Neural cell (in vitro differentiated cells): ENCODE measurements around the gene DDX25.

ENCODE experiments used
- CTCF ChIP-seq: fragments of 450-650 bp; IDR thresholded peaks from 2 replicates; pipeline ENCODE4 v1.5.1; 2014; ENCODE audit warnings: antibody characterized with exemption, mild to moderate bottlenecking, moderate library complexity; ENCODE audit not compliant: poor library complexity, severe bottlenecking
- EZH2 ChIP-seq: fragments of 200-600, 300-800 bp; shearing (Covaris generic), sonication (generic); IDR thresholded peaks from 2 replicates; pipeline ENCODE4 v1.6.1; 2014; ENCODE audit warnings: antibody characterized with exemption, low read length, borderline replicate concordance, mild to moderate bottlenecking; ENCODE audit not compliant: insufficient read depth, poor library complexity, severe bottlenecking
- MXI1 ChIP-seq: fragments of 450-650 bp; conservative IDR thresholded peaks from 2 replicates; pipeline ENCODE4 v1.6.1; 2014; ENCODE audit warnings: antibody characterized with exemption, mild to moderate bottlenecking; ENCODE audit not compliant: poor library complexity, severe bottlenecking
- TAF1 ChIP-seq: IDR thresholded peaks from 2 replicates; pipeline ENCODE4 v1.6.1; 2012; ENCODE audit warnings: low read depth

- TF ChIP-seq EZH2, result no peak
- TF ChIP-seq MXI1, result no peak
- no peak for TF ChIP-seq CTCF
- TF ChIP-seq TAF1, result no peak
These were observed 22.4 kb downstream of the DDX25 start for GRCh38 chr11:125926682-125927081.
